GM23248 (cell line): Measurements from ENCODE around the gene TBX2. TPM values are rescaled to one million over a fixed set of nuclear protein-coding genes. Genes with fewer than 3 reads are reported as not detected.

Experiments
- DNase-seq: peaks from one replicate; pipeline ENCODE4 v3.0.0-alpha.2; 2015
- H2AFZ ChIP-seq: fragments of 200-600 bp; sonication (generic); 2 replicates; pipeline ENCODE4 v1.6.1; 2016; ENCODE audit warnings: antibody characterized with exemption
- H3F3A ChIP-seq: fragments of 200-600 bp; sonication (generic); 2 replicates; pipeline ENCODE4 v1.6.1; 2016; ENCODE audit warnings: mild to moderate bottlenecking, antibody characterized with exemption, mixed run types; ENCODE audit not compliant: insufficient read depth
- H3K27ac ChIP-seq: fragments of 200-600 bp; sonication (generic); 2 replicates; pipeline ENCODE4 v1.5.1; 2016; ENCODE audit warnings: mild to moderate bottlenecking
- H3K27me3 ChIP-seq: fragments of 200-600 bp; sonication (generic); replicated peaks from 2 replicates; pipeline ENCODE4 v1.6.1; 2016; ENCODE audit warnings: mild to moderate bottlenecking; ENCODE audit not compliant: insufficient read depth
- H3K36me3 ChIP-seq: fragments of 200-600 bp; sonication (generic); 2 replicates; pipeline ENCODE4 v1.6.1; 2016; ENCODE audit warnings: low read depth, mild to moderate bottlenecking
- H3K4me1 ChIP-seq: fragments of 200-600 bp; sonication (generic); 2 replicates; pipeline ENCODE4 v1.6.1; 2016; ENCODE audit warnings: mild to moderate bottlenecking; ENCODE audit not compliant: insufficient read depth
- H3K4me2 ChIP-seq: fragments of 200-600 bp; sonication (generic); one replicate; pipeline ENCODE4 v1.6.1; 2016; ENCODE audit warnings: mild to moderate bottlenecking; ENCODE audit not compliant: unreplicated experiment
- H3K4me3 ChIP-seq: fragments of 200-600 bp; sonication (generic); 2 replicates; pipeline ENCODE4 v1.5.1; 2016; ENCODE audit warnings: mild to moderate bottlenecking
- H3K79me2 ChIP-seq: fragments of 200-600 bp; sonication (generic); 2 replicates; pipeline ENCODE4 v1.6.1; 2016; ENCODE audit warnings: mild to moderate bottlenecking; ENCODE audit not compliant: insufficient read depth
- H3K9ac ChIP-seq: fragments of 200-600 bp; sonication (generic); 2 replicates; pipeline ENCODE4 v1.6.1; 2016; ENCODE audit warnings: mild to moderate bottlenecking
- H3K9me2 ChIP-seq: fragments of 200-600 bp; sonication (generic); 2 replicates; pipeline ENCODE4 v1.6.1; 2016; ENCODE audit warnings: mixed run types, mild to moderate bottlenecking, moderate library complexity; ENCODE audit not compliant: insufficient read depth
- H3K9me3 ChIP-seq: fragments of 200-600 bp; sonication (generic); one replicate; pipeline ENCODE4 v1.6.1; 2017; ENCODE audit warnings: low read depth
- H4K20me1 ChIP-seq: fragments of 200-600 bp; sonication (generic); 2 replicates; pipeline ENCODE4 v1.6.0; 2016; ENCODE audit not compliant: insufficient read depth
- EZH2 ChIP-seq: fragments of 200-600 bp; sonication (generic); IDR thresholded peaks from 2 replicates; pipeline ENCODE4 v1.6.1; 2018; ENCODE audit warnings: antibody characterized with exemption, mild to moderate bottlenecking; ENCODE audit not compliant: insufficient read depth, poor library complexity, severe bottlenecking
- EZH2phosphoT487 ChIP-seq: fragments of 200-600 bp; sonication (generic); IDR thresholded peaks from 2 replicates; pipeline ENCODE4 v1.6.1; 2018; ENCODE audit warnings: antibody characterized with exemption, moderate library complexity, mild to moderate bottlenecking, low read depth; ENCODE audit not compliant: insufficient read depth
- WGBS, 2 experiments: methylation state at CpG; one replicate each; pipeline ENCODE4 v1.1.6; 2015 to 2017; ENCODE audit warnings: low lambda C conversion rate in 2 of 2, low coverage in 1 of 2; ENCODE audit errors: missing lambda C conversion rate in 2 of 2; 5-methylcytosine and 5-hydroxymethylcytosine counted together
- in situ Hi-C: fragments of 300-500 bp; cut with MboI; formaldehyde crosslinking; loops from 2 replicates; pipeline ENCODE4 v1.15.0; 2020
- polyA plus RNA-seq: library from polyadenylated mRNA; unstranded; fragments of >200 nt; fragmentation: Nextera tagmentation; extraction: Ambion mirVana; gene quantifications from 2 replicates; pipeline ENCODE4 v1.2.1, GENCODE V29; 2016
- total RNA-seq: library from RNA; depleted of rRNA; stranded (reverse); fragments of >200 nt; shearing (Covaris generic); gene quantifications from 2 replicates; pipeline ENCODE4 v1.2.3, GENCODE V29; 2014

TBX2 gene
- total and polyA plus RNA-seq, 2 experiments from 2014 or later: 1.7 to 11.1 TPM

GRCh38 chr17:61422116-61422799, 22.6 kb downstream of the TBX2 start:
- H3K9ac ChIP-seq: no peak overlapping the region
- in situ Hi-C loops: no loop called here
- H3K36me3 ChIP-seq: no peaks in the 10 kb centered on the region
- H3K79me2 ChIP-seq: no peaks in the 10 kb centered on the region
- H3K4me2 ChIP-seq: no peak overlapping the region
- no peak overlapping the region for H3K27ac ChIP-seq
- no peaks in the 10 kb centered on the region for H4K20me1 ChIP-seq
- no peak for DNase-seq
- H3K4me3 ChIP-seq: no peak overlapping the region
- 31 to 40% methylated on average over 5 of the region's 5 CpGs for WGBS, 2 experiments
- H2AFZ ChIP-seq: no peak overlapping the region
- no peaks in the 10 kb centered on the region for H3K9me3 ChIP-seq
- peaks cover 36% of the 10 kb centered on the region for H3K27me3 ChIP-seq
- peaks cover 10% of the 10 kb centered on the region; the same call in 1 of the 2 replicates for H3K4me1 ChIP-seq
- H3F3A ChIP-seq: peaks cover 3% of the 10 kb centered on the region; the same call in 1 of the 2 replicates
- no peaks in the 10 kb centered on the region for H3K9me2 ChIP-seq
- TF ChIP-seq EZH2 (no peak), EZH2phosphoT487 (no peak)

- H3K4me1 ChIP-seq: peaks cover 11% of the 10 kb centered on the region; the same call in 1 of the 2 replicates
- no peaks in the 10 kb centered on the region for H3K9me2 ChIP-seq
- H3K27me3 ChIP-seq: peaks cover 36% of the 10 kb centered on the region
- no peak overlapping the region for H3K27ac ChIP-seq
- no peak overlapping the region for H3K4me3 ChIP-seq
- no peak overlapping the region for H3K4me2 ChIP-seq
- DNase-seq: no peak
- WGBS, 2 experiments: 35 to 37% methylated on average over 2 of the region's 2 CpGs
- no peaks in the 10 kb centered on the region for H4K20me1 ChIP-seq
- no peaks in the 10 kb centered on the region for H3K79me2 ChIP-seq
- peaks cover 7% of the 10 kb centered on the region; the same call in 1 of the 2 replicates for H3F3A ChIP-seq
- no peak overlapping the region for H3K9ac ChIP-seq
- H3K36me3 ChIP-seq: no peaks in the 10 kb centered on the region
- no peak for TF ChIP-seq EZH2phosphoT487
- TF ChIP-seq EZH2: no peak
- no peak overlapping the region for H2AFZ ChIP-seq
- in situ Hi-C loops: no loop called here
- no peaks in the 10 kb centered on the region for H3K9me3 ChIP-seq
These were observed 23.2 kb downstream of the TBX2 start for GRCh38 chr17:61422869-61423268.

DNA sequence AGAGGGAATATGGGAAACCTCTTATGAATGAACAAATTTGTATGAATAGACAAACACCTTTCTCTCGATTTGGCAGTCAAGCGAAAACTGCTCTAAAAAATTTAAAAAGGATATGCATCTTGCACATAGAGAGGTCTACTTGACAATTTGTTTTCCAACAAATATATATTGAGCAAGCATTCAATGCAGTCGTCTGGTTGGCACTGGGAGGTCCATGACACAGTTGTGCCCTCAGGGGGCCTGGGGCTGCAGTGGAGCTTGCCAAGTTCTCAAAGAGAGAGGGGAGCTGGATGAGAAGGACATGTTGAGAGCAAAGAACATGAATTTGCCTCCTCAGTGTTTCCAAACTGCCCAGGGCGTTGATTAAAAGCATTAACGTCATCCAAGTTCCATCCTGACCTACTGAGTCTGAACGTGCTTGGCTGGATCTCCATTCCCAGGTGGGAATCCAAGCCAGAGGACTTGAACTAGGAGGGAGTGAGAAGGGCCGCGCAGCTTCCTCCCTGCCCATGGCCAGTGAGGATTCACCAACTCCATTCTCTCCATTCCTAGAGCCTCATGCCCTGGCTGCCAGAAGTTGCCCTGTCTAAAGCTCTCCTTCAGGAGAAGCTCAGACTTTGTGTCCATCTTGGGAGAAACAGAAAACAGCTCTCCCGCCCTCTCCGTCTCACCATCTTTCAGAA, 24.5 kb downstream of the TBX2 start:
- Histone ChIP-seq H3K9me3 (no peaks in the 10 kb centered on the region), H3K79me2 (no peaks in the 10 kb centered on the region), H4K20me1 (no peaks in the 10 kb centered on the region), H3K36me3 (no peaks in the 10 kb centered on the region), H3K27ac (no peak overlapping the region), H2AFZ (no peak overlapping the region), H3K9me2 (no peaks in the 10 kb centered on the region), H3F3A (peaks cover 7% of the 10 kb centered on the region; the same call in 1 of the 2 replicates), H3K4me2 (no peak overlapping the region), H3K4me1 (peaks cover 11% of the 10 kb centered on the region; the same call in 1 of the 2 replicates), H3K27me3 (peaks cover 32% of the 10 kb centered on the region), H3K9ac (no peak overlapping the region), H3K4me3 (no peak overlapping the region)
- in situ Hi-C loops: no loop called here
- DNase-seq: no peak
- WGBS, 2 experiments: 77 to 78% methylated on average over 10 of the region's 10 CpGs
- TF ChIP-seq EZH2 (no peak), EZH2phosphoT487 (no peak)

DNA sequence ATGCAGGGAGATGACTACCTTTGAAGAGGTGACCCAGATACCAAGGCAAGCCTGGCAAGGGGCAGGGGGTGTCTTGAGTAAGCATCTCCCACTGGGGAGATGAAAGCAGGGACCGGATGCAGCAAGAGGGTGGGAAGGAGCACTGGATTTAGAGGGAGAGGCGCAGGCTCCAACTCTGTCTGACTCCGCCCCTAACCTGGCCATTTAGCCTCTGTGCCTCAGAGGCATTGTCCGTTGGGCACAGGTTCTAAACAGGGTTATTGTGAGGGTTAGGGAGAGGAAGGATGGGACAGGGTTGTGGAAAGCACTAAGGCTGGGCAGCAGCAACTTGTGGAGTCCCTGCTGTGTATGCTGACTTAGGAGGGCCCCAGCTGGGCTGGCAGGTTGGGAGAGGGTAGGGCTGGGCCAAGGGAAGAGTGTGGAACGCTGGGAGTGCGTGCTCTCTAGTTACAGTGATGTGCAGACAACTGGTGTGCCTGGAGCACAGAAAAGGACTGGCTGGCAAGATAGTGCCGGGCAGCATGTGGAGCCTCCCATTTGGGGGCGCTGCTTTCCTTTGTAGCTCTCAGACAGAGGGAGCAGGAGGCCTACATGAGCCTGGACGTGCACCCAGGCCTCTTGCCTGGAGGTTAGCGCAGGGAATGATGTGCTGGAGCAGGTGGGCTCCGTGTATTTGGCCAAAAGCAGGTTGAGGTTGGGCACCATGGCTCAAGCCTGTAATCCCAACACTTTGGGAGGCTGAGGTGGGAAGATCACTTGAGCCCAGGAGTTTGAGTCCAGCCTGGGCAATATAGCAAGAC, 26.2 kb downstream of the TBX2 start:
- no peak overlapping the region for H3K4me3 ChIP-seq
- no peaks in the 10 kb centered on the region for H3K9me3 ChIP-seq
- H3K27me3 ChIP-seq: peaks cover 19% of the 10 kb centered on the region
- H4K20me1 ChIP-seq: no peaks in the 10 kb centered on the region
- peaks cover 11% of the 10 kb centered on the region; the same call in 1 of the 2 replicates for H3K4me1 ChIP-seq
- in situ Hi-C loops: loop anchor here (25.0 kb wide), 1 partner anchor 411 kb away; no protein-coding TSS in a partner anchor
- H2AFZ ChIP-seq: no peak overlapping the region
- no peak overlapping the region for H3K9ac ChIP-seq
- TF ChIP-seq EZH2phosphoT487 (no peak), EZH2 (no peak)
- H3K4me2 ChIP-seq: no peak overlapping the region
- no peaks in the 10 kb centered on the region for H3K79me2 ChIP-seq
- H3K9me2 ChIP-seq: no peaks in the 10 kb centered on the region
- peaks cover 7% of the 10 kb centered on the region; the same call in 1 of the 2 replicates for H3F3A ChIP-seq
- no peaks in the 10 kb centered on the region for H3K36me3 ChIP-seq
- 51% methylated on average over 11 of the region's 11 CpGs for WGBS, 2 experiments
- no peak for DNase-seq
- no peak overlapping the region for H3K27ac ChIP-seq
